ENCODE results near the gene SHKBP1.

Gene SHKBP1

DNA sequence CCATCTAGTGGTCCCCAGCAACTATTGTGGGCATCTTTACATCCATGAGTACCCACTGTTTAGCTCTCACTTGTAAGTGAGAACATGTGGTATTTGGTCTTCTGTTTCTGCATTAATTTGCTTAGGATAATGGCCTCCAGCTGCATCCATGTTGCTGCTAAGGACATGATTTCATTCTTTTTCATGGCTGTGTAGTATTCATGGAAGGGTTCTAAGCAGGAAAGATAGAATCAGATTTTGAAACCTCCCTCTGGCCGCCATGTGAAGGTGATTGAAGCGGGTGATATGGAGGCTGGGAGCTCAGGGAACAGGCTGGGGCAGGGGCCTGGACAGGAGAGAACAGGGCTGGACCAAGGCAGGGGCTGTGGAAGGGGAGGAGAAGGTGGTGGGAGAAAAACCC, 44.6 kb downstream of the SHKBP1 start:
- H3K9me3 ChIP-seq (ENCODE audit: control insufficient read depth, insufficient read depth, low read depth, low read length) = no peaks in the 10 kb centered on the region
- CTCF ChIA-PET = interaction anchor here (0.6 to 11.0 kb wide), 7 partner anchors 13 to 92 kb away, joined by 3 to 236 read pairs (median 6); partner anchors contain the start of gene LTBP4
- H3K36me3 ChIP-seq (ENCODE audit: control insufficient read depth in 2 of 2, insufficient read depth in 1 of 2, low read length in 2 of 2) = peaks cover 18 to 24% of the 10 kb centered on the region in 2 experiments; a peak in 2 of 3 replicates
- H3K4me3 ChIP-seq (ENCODE audit: low read depth, low read length) = no peak overlapping the region
- no peak overlapping the region for H3K27ac ChIP-seq (ENCODE audit: extremely low read depth, low read depth, low read length)
- POLR2A ChIA-PET = interaction anchor here (0.6 to 5.2 kb wide), 6 partner anchors 12 to 1181 kb away, joined by 3 to 61 read pairs (median 7); partner anchors contain the start of gene B9D2
- no peak for TF ChIP-seq SP3 (tag by site-specific recombination; IDR thresholded peaks at IDR 0.05)
- peak; percentile 100 for TF ChIP-seq ZNF146 (tag by site-specific recombination; IDR thresholded peaks at IDR 0.05)
- TF ChIP-seq ZNF830 (tag by site-specific recombination; IDR thresholded peaks at IDR 0.05; ENCODE audit: low read depth) = no peak
- H3K4me1 ChIP-seq (ENCODE audit: control insufficient read depth, insufficient read depth, low read length) = peaks cover 16% of the 10 kb centered on the region

- H3K4me1 ChIP-seq (ENCODE audit: control insufficient read depth, insufficient read depth, low read length) = peaks cover 16% of the 10 kb centered on the region
These were observed 45.5 kb downstream of the SHKBP1 start for GRCh38 chr19:40621966-40622772.

DNA sequence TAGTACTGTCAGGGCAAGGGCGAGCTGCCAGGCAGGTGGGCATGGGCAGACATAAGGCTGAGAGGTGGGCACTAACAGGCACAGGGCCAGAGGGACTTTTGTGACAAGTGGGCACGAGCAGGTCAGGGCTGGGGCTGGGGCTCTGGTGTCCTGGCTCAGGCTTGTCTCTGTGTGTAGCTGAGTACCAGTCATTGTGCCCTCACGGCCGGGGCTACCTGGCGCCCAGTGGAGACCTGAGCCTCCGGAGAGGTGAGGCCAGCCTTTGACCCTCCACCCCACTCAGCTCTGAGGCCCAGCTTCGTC, 46.1 kb downstream of the SHKBP1 start:
- Histone ChIP-seq H3K36me3 (ENCODE audit: control insufficient read depth in 2 of 2, insufficient read depth in 1 of 2, low read length in 2 of 2) (peaks cover 18 to 24% of the 10 kb centered on the region in 2 experiments; a peak in 2 of 3 replicates), H3K27ac (ENCODE audit: extremely low read depth, low read depth, low read length) (no peak overlapping the region), H3K4me1 (ENCODE audit: control insufficient read depth, insufficient read depth, low read length) (peaks cover 16% of the 10 kb centered on the region), H3K9me3 (ENCODE audit: control insufficient read depth, insufficient read depth, low read depth, low read length) (no peaks in the 10 kb centered on the region), H3K4me3 (ENCODE audit: low read depth, low read length) (no peak overlapping the region)
- TF ChIP-seq ZBTB7A (tag by site-specific recombination; IDR thresholded peaks at IDR 0.05; ENCODE audit: low read depth) (0 out of 2 replicates have a peak, but pooled peaks have one; percentile 15), HIC1 (tag by site-specific recombination; IDR thresholded peaks at IDR 0.05) (peak; percentile 93), ZNF266 (tag by site-specific recombination; IDR thresholded peaks at IDR 0.05; ENCODE audit: low read depth) (no peak), ZNF488 (tag by site-specific recombination; IDR thresholded peaks at IDR 0.05) (no peak), ZNF214 (tag by site-specific recombination; IDR thresholded peaks at IDR 0.05; ENCODE audit: borderline replicate concordance) (no peak), ZBTB8A (tag by site-specific recombination; IDR thresholded peaks at IDR 0.05) (0 out of 2 replicates have a peak, but pooled peaks have one; percentile 9), ZFP3 (tag by site-specific recombination; IDR thresholded peaks at IDR 0.05; ENCODE audit: low read depth) (no peak), PRDM10 (tag by site-specific recombination; IDR thresholded peaks at IDR 0.05) (no peak)
- ChIA-PET POLR2A (interaction anchor here (1.0 to 5.2 kb wide), 6 partner anchors 10 to 128 kb away, joined by 3 to 61 read pairs (median 8); partner anchors contain the start of genes ACTMAP and SNRPA), CTCF (interaction anchor here (0.5 to 11.0 kb wide), 10 partner anchors 12 to 317 kb away, joined by 3 to 236 read pairs (median 6); partner anchors contain the start of gene LTBP4)

More at GRCh38 chr19:40621966-40622772, 45.5 kb downstream of the SHKBP1 start:
- H3K27ac ChIP-seq (ENCODE audit: extremely low read depth, low read depth, low read length) = no peak overlapping the region
- TF ChIP-seq ZNF707 (tag by site-specific recombination; IDR thresholded peaks at IDR 0.05) = no peak
- TF ChIP-seq ZFHX2 (tag by site-specific recombination; conservative IDR thresholded peaks at IDR 0.05) = peak; percentile 71
- TF ChIP-seq EGR2 (tag by site-specific recombination; IDR thresholded peaks at IDR 0.05; ENCODE audit: low read depth) = peak; percentile 87
- TF ChIP-seq ZBTB8A (tag by site-specific recombination; IDR thresholded peaks at IDR 0.05) = 0 out of 2 replicates have a peak, but pooled peaks have one; percentile 48
- TF ChIP-seq SALL2 (tag by site-specific recombination; IDR thresholded peaks at IDR 0.05; ENCODE audit: borderline replicate concordance) = no peak
- TF ChIP-seq HIC1 (tag by site-specific recombination; IDR thresholded peaks at IDR 0.05) = peak; percentile 99
- no peak for TF ChIP-seq ZSCAN16 (tag by site-specific recombination; IDR thresholded peaks at IDR 0.05)
- ChIA-PET CTCF (interaction anchor here (0.6 to 11.0 kb wide), 7 partner anchors 12 to 98 kb away, joined by 3 to 236 read pairs (median 6); partner anchors contain the start of gene LTBP4), POLR2A (interaction anchor here (0.6 to 5.2 kb wide), 3 partner anchors 13 to 1182 kb away, joined by 7 to 61 read pairs (median 60); no protein-coding TSS in a partner anchor)
- no peak overlapping the region for H3K4me3 ChIP-seq (ENCODE audit: low read depth, low read length)
- H3K9me3 ChIP-seq (ENCODE audit: control insufficient read depth, insufficient read depth, low read depth, low read length) = no peaks in the 10 kb centered on the region
- peaks cover 18 to 24% of the 10 kb centered on the region in 2 experiments; a peak in 2 of 3 replicates for H3K36me3 ChIP-seq (ENCODE audit: control insufficient read depth in 2 of 2, insufficient read depth in 1 of 2, low read length in 2 of 2)
